ENCODE data around the gene CFB. TPM values are rescaled to one million over a fixed set of nuclear protein-coding genes. Genes with fewer than 3 reads are reported as not detected.
"Not testable (repeated sequence)": the region's sequence is repeated elsewhere in the genome, so short reads cannot be mapped to it uniquely, and the experiment has no call there.

CFB gene
- polyA plus RNA-seq, 1 donor from 2014 or later = not detected

DNA sequence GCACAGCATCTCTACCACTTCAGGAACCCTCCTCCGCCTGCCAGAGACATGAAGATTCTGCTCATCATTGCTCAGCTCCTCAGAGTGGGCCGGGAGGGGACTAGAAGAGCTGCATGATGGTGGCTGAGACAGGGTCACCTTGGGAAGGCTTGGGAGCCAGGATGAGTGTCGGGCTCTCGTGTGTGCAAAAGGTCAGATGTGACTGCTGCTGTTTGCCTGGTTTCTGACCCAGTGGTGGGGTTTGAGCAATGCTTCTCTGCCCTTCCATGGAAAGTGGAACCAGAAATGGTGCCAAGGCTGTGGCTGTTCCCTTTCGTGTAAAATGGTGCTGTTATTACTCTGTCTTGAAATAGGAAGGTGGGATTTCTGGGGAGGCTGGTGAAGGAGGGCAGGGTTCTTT lies 35.1 kb downstream of the CFB start:
- H3K9me3 Mint-ChIP-seq, H3K27me3 Mint-ChIP-seq, H3K27ac Mint-ChIP-seq, H3K36me3 Mint-ChIP-seq, H3K4me3 Mint-ChIP-seq, H3K4me1 Mint-ChIP-seq: not testable (repeated sequence)

DNA sequence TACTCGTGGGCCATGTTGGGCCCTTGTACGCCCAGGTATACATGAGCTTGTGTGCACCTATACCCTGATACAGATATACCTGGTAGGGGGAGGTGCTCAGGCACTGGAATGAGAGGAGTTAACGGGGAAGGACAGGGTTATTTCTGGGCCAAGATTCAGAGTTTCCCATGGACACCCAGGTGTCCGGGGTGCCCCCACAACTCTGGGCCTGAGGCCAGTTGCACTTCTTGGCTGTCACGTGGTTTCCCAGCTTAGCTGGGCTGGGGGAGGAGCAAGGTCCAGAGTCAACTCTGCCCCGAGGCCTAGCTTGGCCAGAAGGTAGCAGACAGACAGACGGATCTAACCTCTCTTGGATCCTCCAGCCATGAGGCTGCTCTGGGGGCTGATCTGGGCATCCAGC lies 35.8 kb downstream of the CFB start, which contains the start of gene C4A:
C4A (plus strand) TSS at position 314 of the 400 bp plus-strand sequence; CDS start at position 365, 51 bp downstream.
- H3K27me3 Mint-ChIP-seq, H3K9me3 Mint-ChIP-seq, H3K4me1 Mint-ChIP-seq, H3K27ac Mint-ChIP-seq, H3K4me3 Mint-ChIP-seq, H3K36me3 Mint-ChIP-seq: not testable (repeated sequence)

DNA sequence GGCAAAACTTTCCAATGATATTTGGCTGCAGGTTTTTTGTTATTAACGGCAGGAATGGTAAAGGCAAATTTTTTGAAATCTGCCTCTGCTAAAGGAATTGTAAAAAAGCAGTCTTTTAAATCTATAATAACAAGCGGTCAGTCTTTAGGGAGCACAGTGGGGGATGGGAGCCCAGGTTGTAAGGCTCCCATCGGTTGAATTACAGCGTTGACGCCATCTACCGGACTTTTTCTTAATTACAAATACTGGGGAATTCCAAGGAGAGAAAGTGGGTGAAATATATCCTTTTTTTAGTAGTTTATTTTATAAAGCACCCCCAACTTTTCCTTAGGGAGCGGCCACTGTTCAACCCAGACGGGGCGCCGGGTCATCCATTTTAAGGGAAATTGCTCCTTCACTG lies 43.5 kb downstream of the CFB start:
- not testable (repeated sequence) for H3K4me3 Mint-ChIP-seq, H3K9me3 Mint-ChIP-seq, H3K27ac Mint-ChIP-seq, H3K4me1 Mint-ChIP-seq, H3K27me3 Mint-ChIP-seq, H3K36me3 Mint-ChIP-seq

DNA sequence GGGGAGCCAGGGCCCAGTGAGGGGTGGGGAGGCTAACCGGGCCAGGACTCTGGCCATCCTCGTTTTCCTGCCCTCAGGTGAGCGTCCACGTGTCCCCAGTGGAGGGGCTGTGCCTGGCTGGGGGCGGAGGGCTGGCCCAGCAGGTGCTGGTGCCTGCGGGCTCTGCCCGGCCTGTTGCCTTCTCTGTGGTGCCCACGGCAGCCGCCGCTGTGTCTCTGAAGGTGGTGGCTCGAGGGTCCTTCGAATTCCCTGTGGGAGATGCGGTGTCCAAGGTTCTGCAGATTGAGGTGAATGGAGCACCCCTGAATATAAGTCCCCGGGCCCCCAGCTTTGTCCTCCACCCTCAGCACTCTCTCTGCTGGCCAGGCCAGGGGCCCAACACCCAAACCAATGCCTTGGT lies 48.5 kb downstream of the CFB start:
- not testable (repeated sequence) for H3K27ac Mint-ChIP-seq, H3K9me3 Mint-ChIP-seq, H3K27me3 Mint-ChIP-seq, H3K4me3 Mint-ChIP-seq, H3K4me1 Mint-ChIP-seq, H3K36me3 Mint-ChIP-seq

DNA sequence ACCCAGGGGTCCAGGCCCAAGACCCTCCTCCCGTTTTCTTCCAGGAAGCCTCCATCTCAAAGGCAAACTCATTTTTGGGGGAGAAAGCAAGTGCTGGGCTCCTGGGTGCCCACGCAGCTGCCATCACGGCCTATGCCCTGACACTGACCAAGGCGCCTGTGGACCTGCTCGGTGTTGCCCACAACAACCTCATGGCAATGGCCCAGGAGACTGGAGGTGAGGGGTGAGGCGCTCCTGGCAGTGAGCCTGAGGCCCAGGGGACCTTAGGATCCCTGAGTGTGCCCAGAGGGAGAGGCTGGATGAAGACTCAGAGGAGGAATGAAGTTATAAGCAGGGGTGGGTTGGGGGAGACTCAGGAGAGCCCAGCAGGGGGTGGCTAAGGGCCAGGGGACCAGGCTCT lies 50.5 kb downstream of the CFB start:
- not testable (repeated sequence) for H3K36me3 Mint-ChIP-seq, H3K27me3 Mint-ChIP-seq, H3K27ac Mint-ChIP-seq, H3K4me1 Mint-ChIP-seq, H3K9me3 Mint-ChIP-seq, H3K4me3 Mint-ChIP-seq

Other genes with a start within 250 kb of the CFB start
- 40.1 TPM for gene ABHD16A, start 242.8 kb upstream of the CFB start, polyA plus RNA-seq
- 0.95 TPM for gene LY6G6F, start 239.2 kb upstream of the CFB start, polyA plus RNA-seq
- not detected for gene LY6G6D, start 230.7 kb upstream of the CFB start, polyA plus RNA-seq
- gene LY6G6C, start 224.3 kb upstream of the CFB start, polyA plus RNA-seq = not detected
- gene MPIG6B, start 222.7 kb upstream of the CFB start, polyA plus RNA-seq = 1.8 TPM
- 119 TPM for gene DDAH2, start 216.8 kb upstream of the CFB start, polyA plus RNA-seq
- gene CLIC1, start 209.6 kb upstream of the CFB start, polyA plus RNA-seq = 861 TPM
- 4.2 TPM for gene MSH5, start 206.1 kb upstream of the CFB start, polyA plus RNA-seq
- not detected for gene SAPCD1, start 183.4 kb upstream of the CFB start, polyA plus RNA-seq
- 2.6 TPM for gene VWA7, start 168.8 kb upstream of the CFB start, polyA plus RNA-seq
- gene VARS1, start 150.3 kb upstream of the CFB start, polyA plus RNA-seq = 83.0 TPM
- 100 TPM for gene LSM2, start 139.1 kb upstream of the CFB start, polyA plus RNA-seq
- gene HSPA1L, start 130.8 kb upstream of the CFB start, polyA plus RNA-seq = 1.2 TPM
- gene HSPA1A, start 130.6 kb upstream of the CFB start, polyA plus RNA-seq = 49.5 TPM
- gene HSPA1B, start 118.4 kb upstream of the CFB start, polyA plus RNA-seq = 5.7 TPM
- 25.0 TPM for gene NEU1, start 83.3 kb upstream of the CFB start, polyA plus RNA-seq
- gene SLC44A4, start 67.1 kb upstream of the CFB start, polyA plus RNA-seq = not detected
- 49.3 TPM for gene EHMT2, start 48.4 kb upstream of the CFB start, polyA plus RNA-seq
- gene ZBTB12, start 44.0 kb upstream of the CFB start, polyA plus RNA-seq = not detected
- gene C2, start 18.4 kb upstream of the CFB start, polyA plus RNA-seq = not detected
- gene NELFE, start 12.9 kb downstream of the CFB start, polyA plus RNA-seq = 51.3 TPM
- 12.7 TPM for gene SKIC2, start 13.1 kb downstream of the CFB start, polyA plus RNA-seq
- gene DXO, start 26.0 kb downstream of the CFB start, polyA plus RNA-seq = 16.2 TPM
- 0.23 TPM for gene C4A, start 36.0 kb downstream of the CFB start, polyA plus RNA-seq
- not detected for gene C4B, start 68.7 kb downstream of the CFB start, polyA plus RNA-seq
- not detected for gene CYP21A2, start 92.3 kb downstream of the CFB start, polyA plus RNA-seq
- gene TNXB, start 163.2 kb downstream of the CFB start, polyA plus RNA-seq = 0.21 TPM
- gene ATF6B, start 182.2 kb downstream of the CFB start, polyA plus RNA-seq = 25.5 TPM
- 4.1 TPM for gene FKBPL, start 184.2 kb downstream of the CFB start, polyA plus RNA-seq
- not detected for gene PRRT1, start 205.8 kb downstream of the CFB start, polyA plus RNA-seq
- 1.5 TPM for gene PPT2, start 208.0 kb downstream of the CFB start, polyA plus RNA-seq
- gene EGFL8, start 218.5 kb downstream of the CFB start, polyA plus RNA-seq = not detected
- gene AGPAT1, start 230.0 kb downstream of the CFB start, polyA plus RNA-seq = 17.2 TPM
- gene RNF5, start 232.3 kb downstream of the CFB start, polyA plus RNA-seq = 88.8 TPM
- 0.58 TPM for gene AGER, start 238.2 kb downstream of the CFB start, polyA plus RNA-seq
- 3.3 TPM for gene PBX2, start 244.1 kb downstream of the CFB start, polyA plus RNA-seq
- 156 TPM for gene GPSM3, start 246.5 kb downstream of the CFB start, polyA plus RNA-seq